GM19328 (cell line): ENCODE data around the gene B3GALT6.

Experiments used
- ATAC-seq: cut with Tn5 transposase; IDR thresholded peaks from one replicate; pipeline ENCODE4 v1.9.1; 2021; ENCODE audit warnings: mild to moderate bottlenecking, moderate library complexity; ENCODE audit not compliant: unreplicated experiment

The B3GALT6 gene

DNA sequence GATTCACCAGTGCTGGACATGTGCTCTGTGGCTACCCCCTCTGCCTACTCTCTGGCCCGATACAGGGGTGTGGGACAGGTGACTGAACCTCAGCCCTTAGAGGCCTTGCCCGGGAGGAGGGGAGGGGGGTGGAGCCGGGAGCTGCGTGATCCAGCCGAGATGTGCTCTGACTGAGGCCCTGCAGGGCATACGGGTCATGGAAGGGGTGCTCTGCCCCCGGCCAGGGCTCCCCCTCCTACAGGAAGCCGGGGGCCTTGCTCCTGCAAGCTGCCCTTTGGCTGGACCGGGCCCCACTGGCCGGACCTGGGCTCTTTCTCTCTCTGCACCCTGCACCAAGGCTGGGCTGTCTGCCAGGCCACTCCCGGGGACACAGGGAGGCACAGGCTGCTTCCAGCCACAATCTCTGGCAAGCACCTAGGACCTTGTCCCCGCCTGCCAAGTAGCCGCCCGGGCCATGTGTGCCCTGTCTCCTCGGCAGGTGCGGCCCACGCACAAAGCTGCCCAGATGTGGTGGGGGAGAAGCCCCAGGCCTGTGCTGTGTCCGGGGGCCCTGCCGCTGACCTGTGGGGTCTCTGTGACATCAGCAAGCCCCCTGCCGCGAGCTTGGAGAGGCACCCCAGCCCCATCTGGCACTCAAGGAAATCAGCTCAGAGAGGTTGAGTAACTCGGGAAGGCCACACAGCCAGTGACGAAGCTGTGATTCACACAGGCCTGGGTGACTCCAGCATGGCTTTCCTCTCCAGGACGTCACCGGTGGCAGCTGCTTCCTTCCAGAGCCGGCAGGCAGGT, 49.7 kb downstream of the B3GALT6 start:
- ATAC-seq = no peak

GRCh38 chr1:1282998-1283397, 51.0 kb downstream of the B3GALT6 start:
- no peak for ATAC-seq

- ATAC-seq = no peak
Observed at GRCh38 chr1:1283821-1284220, 51.8 kb downstream of the B3GALT6 start.
